Neutrophil (primary cell): ENCODE measurements around the gene CUBN.

ENCODE experiments used
- H3K27ac ChIP-seq: fragments of 200-600 bp; sonication (generic); 2 replicates; pipeline ENCODE4 v1.5.1; 2016; ENCODE audit warnings: mild to moderate bottlenecking, moderate library complexity
- H3K27me3 ChIP-seq: fragments of 200-600 bp; sonication (generic); 2 replicates; pipeline ENCODE4 v1.6.0; 2016; ENCODE audit warnings: mild to moderate bottlenecking
- H3K36me3 ChIP-seq: fragments of 200-600 bp; sonication (generic); 2 replicates; pipeline ENCODE4 v1.5.1; 2017
- H3K4me1 ChIP-seq, 2 experiments: fragments of 200-600 bp in 1 of 2; sonication (generic) in 1 of 2; 1 replicate in 1 of 2; 2 replicates in 1 of 2; pipeline versions ENCODE4 v1.5.1 to v1.6.1; 2013 to 2016; ENCODE audit warnings: low read depth in 1 of 2, low read length in 1 of 2, mild to moderate bottlenecking in 1 of 2, moderate library complexity in 1 of 2; ENCODE audit not compliant: control insufficient read depth in 1 of 2, insufficient read depth in 1 of 2
- H3K4me3 ChIP-seq, 2 experiments: fragments of 200-600 bp in 1 of 2; sonication (generic) in 1 of 2; 1 replicate in 1 of 2; 2 replicates in 1 of 2; pipeline ENCODE4 v1.5.1; 2013 to 2016; ENCODE audit warnings: low read depth in 1 of 2, low read length in 1 of 2, mild to moderate bottlenecking in 1 of 2, moderate library complexity in 1 of 2
- H3K9me3 ChIP-seq: fragments of 200-600 bp; sonication (generic); 2 replicates; pipeline ENCODE4 v1.5.1; 2016
- TF ChIP-seq, protein P1 (sequence below): fragments of 200-600 bp; sonication (generic); IDR thresholded peaks from 2 replicates; pipeline ENCODE4 v1.5.1; 2016; ENCODE audit warnings: antibody characterized with exemption

Gene CUBN

DNA sequence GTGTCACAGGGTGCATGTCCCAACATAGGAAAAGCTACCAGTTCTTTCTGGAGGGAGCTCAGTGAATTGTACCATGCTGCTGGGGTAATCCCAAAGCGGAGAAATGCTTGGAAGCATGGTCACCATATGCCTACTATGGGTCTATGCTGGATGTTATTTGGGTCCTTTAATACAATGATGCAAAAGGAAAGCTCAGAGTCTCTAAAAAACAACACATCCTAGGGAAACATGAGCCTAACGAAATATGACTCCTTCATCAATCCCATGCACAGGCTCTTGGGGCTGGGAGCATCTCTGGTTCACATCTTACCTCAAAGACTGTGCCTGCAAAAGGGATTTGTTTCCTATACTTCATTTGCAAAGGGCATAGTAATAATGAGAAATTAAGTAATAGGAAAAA is 65.2 kb downstream of the CUBN start:
- H3K27ac ChIP-seq: no peak overlapping the region
- TF ChIP-seq, protein P1, sequence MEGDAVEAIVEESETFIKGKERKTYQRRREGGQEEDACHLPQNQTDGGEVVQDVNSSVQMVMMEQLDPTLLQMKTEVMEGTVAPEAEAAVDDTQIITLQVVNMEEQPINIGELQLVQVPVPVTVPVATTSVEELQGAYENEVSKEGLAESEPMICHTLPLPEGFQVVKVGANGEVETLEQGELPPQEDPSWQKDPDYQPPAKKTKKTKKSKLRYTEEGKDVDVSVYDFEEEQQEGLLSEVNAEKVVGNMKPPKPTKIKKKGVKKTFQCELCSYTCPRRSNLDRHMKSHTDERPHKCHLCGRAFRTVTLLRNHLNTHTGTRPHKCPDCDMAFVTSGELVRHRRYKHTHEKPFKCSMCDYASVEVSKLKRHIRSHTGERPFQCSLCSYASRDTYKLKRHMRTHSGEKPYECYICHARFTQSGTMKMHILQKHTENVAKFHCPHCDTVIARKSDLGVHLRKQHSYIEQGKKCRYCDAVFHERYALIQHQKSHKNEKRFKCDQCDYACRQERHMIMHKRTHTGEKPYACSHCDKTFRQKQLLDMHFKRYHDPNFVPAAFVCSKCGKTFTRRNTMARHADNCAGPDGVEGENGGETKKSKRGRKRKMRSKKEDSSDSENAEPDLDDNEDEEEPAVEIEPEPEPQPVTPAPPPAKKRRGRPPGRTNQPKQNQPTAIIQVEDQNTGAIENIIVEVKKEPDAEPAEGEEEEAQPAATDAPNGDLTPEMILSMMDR: no peak

DNA sequence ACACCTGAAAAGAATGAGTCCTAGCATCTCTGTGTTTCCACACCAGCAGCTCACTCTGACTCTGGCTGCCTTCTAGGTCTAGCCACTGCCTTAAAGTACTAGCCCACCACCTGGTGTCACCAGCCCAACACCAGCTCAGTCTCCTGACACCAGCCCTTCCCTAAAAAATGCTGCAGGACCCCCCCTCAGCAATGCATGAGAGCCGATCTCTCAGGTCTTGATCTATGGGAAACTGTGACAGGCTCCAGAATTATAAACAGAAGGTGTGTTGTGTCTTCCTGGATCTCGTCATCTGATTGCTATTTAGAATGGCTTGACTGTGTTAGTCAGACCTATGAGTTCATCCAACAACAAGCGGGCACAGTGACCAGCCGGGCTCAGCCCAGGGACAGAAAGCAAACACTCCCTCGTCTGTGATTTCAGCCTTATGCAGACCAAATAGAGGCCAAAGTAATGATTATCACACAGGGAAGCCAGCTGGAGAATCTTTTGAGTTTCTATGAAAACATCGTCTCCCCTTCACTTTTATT is 66.6 kb downstream of the CUBN start:
- no peaks in the 10 kb centered on the region for H3K9me3 ChIP-seq
- H3K4me3 ChIP-seq: no peak overlapping the region
- TF ChIP-seq, protein P1: no peak
- H3K36me3 ChIP-seq: no peaks in the 10 kb centered on the region
- no peaks in the 10 kb centered on the region for H3K27me3 ChIP-seq
- no peak overlapping the region for H3K27ac ChIP-seq
- H3K4me1 ChIP-seq: no peaks in the 10 kb centered on the region

More for the DNA sequence above, 65.2 kb downstream of the CUBN start:
- no peaks in the 10 kb centered on the region for H3K36me3 ChIP-seq
- H3K4me3 ChIP-seq: no peak overlapping the region
- H3K4me1 ChIP-seq: no peaks in the 10 kb centered on the region
- H3K27me3 ChIP-seq: no peaks in the 10 kb centered on the region
- no peaks in the 10 kb centered on the region for H3K9me3 ChIP-seq

- no peaks in the 10 kb centered on the region for H3K4me1 ChIP-seq
- H3K36me3 ChIP-seq: no peaks in the 10 kb centered on the region
- no peaks in the 10 kb centered on the region for H3K27me3 ChIP-seq
- no peak overlapping the region for H3K27ac ChIP-seq
- TF ChIP-seq, protein P1: no peak
- H3K9me3 ChIP-seq: no peaks in the 10 kb centered on the region
- H3K4me3 ChIP-seq: no peak overlapping the region
These were observed 67.1 kb downstream of the CUBN start for GRCh38 chr10:17062493-17062892.

- Histone ChIP-seq H3K27me3 (no peaks in the 10 kb centered on the region), H3K4me3 (no peak overlapping the region), H3K4me1 (no peaks in the 10 kb centered on the region), H3K27ac (no peak overlapping the region), H3K36me3 (no peaks in the 10 kb centered on the region), H3K9me3 (no peaks in the 10 kb centered on the region)
- TF ChIP-seq, protein P1: no peak
These were observed 67.6 kb downstream of the CUBN start for GRCh38 chr10:17062009-17062408.

- no peaks in the 10 kb centered on the region for H3K9me3 ChIP-seq
- no peaks in the 10 kb centered on the region for H3K36me3 ChIP-seq
- TF ChIP-seq, protein P1: no peak
- no peak overlapping the region for H3K27ac ChIP-seq
- H3K4me3 ChIP-seq: no peak overlapping the region
- no peaks in the 10 kb centered on the region for H3K4me1 ChIP-seq
- H3K27me3 ChIP-seq: no peaks in the 10 kb centered on the region
These were observed 68.2 kb downstream of the CUBN start for GRCh38 chr10:17061418-17061817.

DNA sequence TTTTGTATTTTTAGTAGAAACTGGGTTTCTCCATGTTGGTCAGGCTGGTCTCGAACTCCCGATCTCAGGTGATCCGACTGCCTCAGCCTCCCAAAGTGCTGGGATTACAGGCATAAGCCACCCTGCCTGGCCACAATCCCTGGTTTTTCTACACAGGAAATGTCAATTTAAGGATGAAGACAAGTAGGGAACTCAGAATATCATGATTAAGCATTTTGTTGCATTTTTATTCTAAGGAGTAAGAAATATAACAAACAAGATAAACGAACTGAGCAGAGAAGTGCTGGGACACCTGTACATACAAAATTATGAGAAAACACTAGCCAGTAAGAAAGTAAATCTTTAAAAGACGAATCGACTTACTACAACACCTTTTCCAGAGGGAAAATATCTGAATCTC is 69.3 kb downstream of the CUBN start:
- no peaks in the 10 kb centered on the region for H3K27me3 ChIP-seq
- no peaks in the 10 kb centered on the region for H3K9me3 ChIP-seq
- no peaks in the 10 kb centered on the region for H3K4me1 ChIP-seq
- no peaks in the 10 kb centered on the region for H3K36me3 ChIP-seq
- H3K27ac ChIP-seq: no peak overlapping the region
- TF ChIP-seq, protein P1: no peak
- H3K4me3 ChIP-seq: no peak overlapping the region
